K562 (cell line): ENCODE data around the gene CPT1B. TPM values are rescaled to one million over a fixed set of nuclear protein-coding genes. Genes with fewer than 3 reads are reported as not detected.

Source experiments
- ATAC-seq: fragments of 200-7000 bp; cut with Tn5 transposase; 3 replicates; pipeline ENCODE4 v1.9.1; 2020; ENCODE audit warnings: moderate library complexity
- BruUV-seq: library from RNA; stranded (reverse); fragments of 400-500 nt; replicated peaks from 2 replicates; lab custom pipeline; 2021; lab: Mats Ljungman, UMichigan
- CTCF ChIA-PET: fragments of 300-600 bp; formaldehyde crosslinking; extraction: SDS; loops from one replicate; lab custom pipeline; 2021; ENCODE audit warnings: low intra/inter-chr PET ratio; lab: Yijun Ruan, JAX
- POLR2A ChIA-PET: fragments of 300-600, 350-650 bp; sonication (Branson Sonifier 250); formaldehyde crosslinking; extraction: SDS; loops from one replicate; lab custom pipeline; 2021; ENCODE audit warnings: antibody characterized with exemption, inconsistent platforms; lab: Yijun Ruan, JAX
- DNase-seq, 4 experiments: peaks; one replicate each; pipeline versions ENCODE4 v3.0.0 to v3.0.0-alpha.2; 2011 to 2018; ENCODE audit warnings: low spot score in 3 of 4, mixed read lengths in 3 of 4; ENCODE audit errors: extremely low read depth in 1 of 4
- FAIRE-seq: peaks from 2 replicates; lab custom pipeline; 2011; peaks lifted over from hg19 to GRCh38; lab: Jason Lieb, UNC
- H2AFZ ChIP-seq: 2 replicates; pipeline ENCODE4 v1.6.0; 2011; ENCODE audit warnings: low read depth, low read length, control low read depth, inconsistent platforms
- H3K27ac ChIP-seq: fragments of 200-600 bp; 3 replicates; pipeline ENCODE4 v1.8.0; 2011; ENCODE audit warnings: low read depth, mild to moderate bottlenecking, control low read depth, inconsistent platforms, low read length, moderate library complexity, mixed read lengths; ENCODE audit errors: extremely low read depth
- H3K27me3 ChIP-seq, 2 experiments: fragments of 300-600 bp in 1 of 2; 2 replicates in 1 of 2; 3 replicates in 1 of 2; pipeline versions ENCODE4 v1.6.0 to v1.8.0; 2011; ENCODE audit warnings: inconsistent platforms in 2 of 2, low read length in 2 of 2, mild to moderate bottlenecking in 1 of 2, mixed read lengths in 1 of 2, moderate library complexity in 1 of 2; ENCODE audit not compliant: control insufficient read depth in 2 of 2, insufficient read depth in 2 of 2
- H3K36me3 ChIP-seq: fragments of 300-600 bp; 3 replicates; pipeline ENCODE4 v1.8.0; 2011; ENCODE audit warnings: mild to moderate bottlenecking, low read length, inconsistent platforms; ENCODE audit not compliant: control insufficient read depth, insufficient read depth
- H3K4me1 ChIP-seq, 2 experiments: fragments of 200-600 bp in 1 of 2; replicated peaks in 1 of 2; 2 replicates in 1 of 2; 3 replicates in 1 of 2; pipeline versions ENCODE4 v1.5.1 to v1.8.0; 2011; ENCODE audit warnings: inconsistent platforms in 2 of 2, low read length in 2 of 2, mild to moderate bottlenecking in 1 of 2, mixed read lengths in 1 of 2, moderate library complexity in 1 of 2; ENCODE audit not compliant: control insufficient read depth in 2 of 2, insufficient read depth in 2 of 2
- H3K4me2 ChIP-seq: 2 replicates; pipeline ENCODE4 v1.6.1; 2011; ENCODE audit warnings: low read length, control low read depth, inconsistent platforms, mixed read lengths; ENCODE audit not compliant: insufficient read depth
- H3K4me3 ChIP-seq: fragments of 200-600 bp; sonication (generic), shearing (Covaris generic); 2 replicates; pipeline ENCODE4 v1.5.1; 2016; ENCODE audit warnings: control low read depth, inconsistent platforms
- H3K79me2 ChIP-seq: fragments of 200-600 bp; 3 replicates; pipeline ENCODE4 v1.8.0; 2011; ENCODE audit warnings: low read length, inconsistent platforms; ENCODE audit not compliant: control insufficient read depth, insufficient read depth
- H3K9ac ChIP-seq, 2 experiments: 2 replicates each; pipeline versions ENCODE4 v1.6.0 to v1.6.1; 2011; ENCODE audit warnings: low read depth in 2 of 2, low read length in 2 of 2, control low read depth in 1 of 2, inconsistent platforms in 1 of 2, mild to moderate bottlenecking in 1 of 2, mixed read lengths in 1 of 2; ENCODE audit not compliant: insufficient read depth in 1 of 2
- H3K9me1 ChIP-seq: one replicate; pipeline ENCODE4 v1.6.0; 2011; ENCODE audit warnings: inconsistent platforms, mild to moderate bottlenecking, low read length, moderate library complexity; ENCODE audit not compliant: control insufficient read depth, insufficient read depth
- H3K9me3 ChIP-seq: replicated peaks from 2 replicates; pipeline ENCODE4 v1.5.1; 2011; ENCODE audit warnings: low read depth, low read length, inconsistent platforms; ENCODE audit not compliant: control insufficient read depth, insufficient read depth
- H4K20me1 ChIP-seq: replicated peaks from 2 replicates; pipeline ENCODE4 v1.6.1; 2011; ENCODE audit warnings: low read length, inconsistent platforms, mixed read lengths; ENCODE audit not compliant: control insufficient read depth, insufficient read depth
- ATF2 ChIP-seq: sonication (generic); formaldehyde crosslinking; IDR thresholded peaks from 2 replicates; pipeline ENCODE4 v1.8.1; 2022; ENCODE audit warnings: missing genetic modification reagents
- ETV1 ChIP-seq: fragments of 450-650 bp; conservative IDR thresholded peaks from 2 replicates; pipeline ENCODE4 v1.6.1; 2016; ENCODE audit warnings: missing genetic modification characterization, control low read depth, low read depth, missing compliant biosample characterization
- FOXK2 ChIP-seq, 2 experiments: fragments of 450-650 bp; IDR thresholded peaks in 1 of 2; conservative IDR thresholded peaks in 1 of 2; 2 replicates each; pipeline ENCODE4 v1.6.1; 2016; ENCODE audit warnings: low read depth in 2 of 2, mild to moderate bottlenecking in 1 of 2
- ILF3 ChIP-seq: fragments of 450-650 bp; IDR thresholded peaks from 2 replicates; pipeline ENCODE4 v1.6.1; 2018; ENCODE audit warnings: antibody characterized with exemption, mild to moderate bottlenecking, moderate library complexity, borderline replicate concordance
- MECOM ChIP-seq: fragments of 250-450 bp; sonication (Bioruptor Pico); IDR thresholded peaks from 2 replicates; pipeline ENCODE4 v1.8.0; 2022; ENCODE audit warnings: inconsistent platforms
- MTA1 ChIP-seq: fragments of 450-650 bp; IDR thresholded peaks from 2 replicates; pipeline ENCODE4 v1.6.1; 2017; ENCODE audit warnings: borderline replicate concordance
- NCOA6 ChIP-seq: fragments of 450-650 bp; IDR thresholded peaks from 2 replicates; pipeline ENCODE4 v1.6.1; 2017; ENCODE audit warnings: mild to moderate bottlenecking
- PRDM10 ChIP-seq: fragments of 450-650 bp; IDR thresholded peaks from 2 replicates; pipeline ENCODE4 v1.6.1; 2018; ENCODE audit not compliant: partially characterized antibody
- PRPF4 ChIP-seq: fragments of 200-400 bp; formaldehyde crosslinking; IDR thresholded peaks from one replicate; pipeline ENCODE4 v1.6.1; 2017; ENCODE audit warnings: low read length, low read depth, mild to moderate bottlenecking; ENCODE audit not compliant: insufficient read depth, poor library complexity, severe bottlenecking
- SMAD4 ChIP-seq: fragments of 250-450 bp; sonication (Bioruptor Pico); conservative IDR thresholded peaks from 2 replicates; pipeline ENCODE4 v1.8.0; 2021; ENCODE audit warnings: inconsistent platforms, mild to moderate bottlenecking, moderate library complexity
- SMARCA4 ChIP-seq: fragments of 450-650 bp; IDR thresholded peaks from 2 replicates; pipeline ENCODE4 v1.6.1; 2016
- SREBF2 ChIP-seq: sonication (generic); formaldehyde crosslinking; IDR thresholded peaks from 2 replicates; pipeline ENCODE4 v1.4.0; 2020; ENCODE audit warnings: mild to moderate bottlenecking, missing genetic modification reagents
- XRCC4 ChIP-seq: IDR thresholded peaks from one replicate; pipeline ENCODE4 v1.6.1; 2011; ENCODE audit not compliant: insufficient read depth, insufficient read length; ENCODE audit errors: extremely low read depth
- ZEB2 ChIP-seq: fragments of 450-650 bp; IDR thresholded peaks from 2 replicates; pipeline ENCODE4 v1.6.1; 2016
- ZFP1 ChIP-seq: fragments of 450-650 bp; formaldehyde crosslinking; IDR thresholded peaks from 2 replicates; pipeline ENCODE4 v1.4.0; 2020; ENCODE audit warnings: mild to moderate bottlenecking, mixed read lengths
- WGBS: fragments of 100-300 bp; shearing (Covaris generic); methylation state at CpG from one replicate; pipeline ENCODE4 v1.1.6; 2016; ENCODE audit warnings: low coverage, mixed read lengths; ENCODE audit not compliant: insufficient coverage; ENCODE audit errors: missing lambda C conversion rate; 5-methylcytosine and 5-hydroxymethylcytosine counted together
- in situ Hi-C: fragments of 300-500 bp; cut with MboI; formaldehyde crosslinking; loops from 4 replicates; pipeline ENCODE4 v1.15.0; 2018; ENCODE audit warnings: inconsistent platforms, mixed read lengths
- intact Hi-C: fragments of 100-400 bp; cut with micrococcal nuclease; formaldehyde crosslinking; loops from 2 replicates; pipeline ENCODE4 v1.14.2; 2022
- polyA plus RNA-seq, 8 experiments: library from polyadenylated mRNA; depleted of rRNA in 4 of 8; stranded (reverse) in 5 of 8; unstranded in 3 of 8; fragments of >200 nt; fragmentation: Nextera tagmentation in 2 of 8; fragmentation: Illumina TruSeq in 1 of 8; extraction: Ambion mirVana in 2 of 8; extraction: Trizol in 1 of 8; gene quantifications; 2 replicates each; pipeline versions ENCODE4 v1.2.1 to v1.2.3, GENCODE V29; 2011 to 2014; ENCODE audit warnings: inconsistent platforms in 1 of 8, missing spikeins in 1 of 8
- total RNA-seq, 7 experiments: library from RNA; depleted of rRNA in 6 of 7; stranded (reverse); fragments of >200 nt in 6 of 7; fragmentation: Illumina TruSeq in 2 of 7; extraction: Trizol in 2 of 7; gene quantifications; 2 replicates each; pipeline versions ENCODE4 v1.2.1 to v1.2.3, GENCODE V29; 2011 to 2021; ENCODE audit warnings: low replicate concordance in 1 of 7

The CPT1B gene
- total and polyA plus RNA-seq, 9 of the 15 experiments (the other 6 are each of a cell fraction or from before 2014, with no cell fraction given) = 0.35 to 6.1 (median 2.6) TPM

DNA sequence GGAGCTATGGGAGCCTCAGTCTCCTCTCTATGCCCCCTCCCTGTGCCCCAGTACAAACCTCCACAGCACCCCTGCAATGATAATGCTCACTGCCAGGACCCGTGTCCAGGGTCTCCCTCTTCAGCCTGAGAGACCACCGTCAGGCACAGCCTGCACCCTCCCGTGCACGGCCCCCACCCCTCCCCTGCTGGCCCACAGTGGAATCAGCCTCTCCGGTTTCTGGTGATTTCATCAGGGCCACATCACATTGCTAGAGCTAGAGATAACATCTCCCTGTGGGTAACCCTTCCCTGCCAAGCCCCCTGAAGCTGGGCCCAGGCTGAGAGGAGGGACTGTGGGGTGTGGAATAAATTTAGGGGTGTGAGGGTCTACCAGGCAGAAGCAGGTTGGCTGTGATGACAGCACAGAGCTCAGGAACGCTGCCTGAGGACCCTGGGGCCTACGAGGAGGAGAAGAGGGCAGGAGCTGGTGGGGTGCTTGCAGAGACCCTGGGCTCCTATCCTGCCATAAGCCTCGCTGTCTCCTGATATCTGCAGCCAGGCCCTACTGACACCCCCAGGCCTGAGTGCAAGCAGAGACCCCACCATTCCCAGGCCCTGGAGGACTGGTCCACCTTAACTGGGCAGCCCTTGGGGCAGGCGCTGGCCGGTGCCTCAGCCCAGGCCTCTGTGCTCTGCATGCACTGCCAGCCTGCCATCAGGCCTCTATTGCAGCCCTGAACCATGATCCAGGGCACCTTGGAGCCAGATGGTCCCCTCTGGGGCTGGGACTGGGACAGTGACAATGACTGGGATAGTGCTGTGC, 32.5 kb downstream of the CPT1B start, which contains the start of gene KLHDC7B (continued):
- TF ChIP-seq PRDM10 = peak; percentile 71
- TF ChIP-seq, all 486 proteins: peak for 37

GRCh38 chr22:50544746-50545253, 33.4 kb downstream of the CPT1B start:
- no peak for ATAC-seq
- in situ Hi-C loops = no loop called here
- H2AFZ ChIP-seq = no peak overlapping the region
- peaks cover 10 to 38% of the 10 kb centered on the region in 2 experiments; a peak in 4 of 5 replicates for H3K4me1 ChIP-seq
- H3K9ac ChIP-seq = no peak overlapping the region
- no peaks in the 10 kb centered on the region for H3K9me3 ChIP-seq
- ChIA-PET POLR2A (no interaction called here), CTCF (no interaction called here)
- no TSS peak for BruUV-seq
- no peak overlapping the region for H3K27ac ChIP-seq
- H3K4me3 ChIP-seq = no peak overlapping the region
- H3K27me3 ChIP-seq = no peaks in the 10 kb centered on the region
- H3K4me2 ChIP-seq = no peak overlapping the region
- no peak for DNase-seq
- H3K9me1 ChIP-seq = no peaks in the 10 kb centered on the region
- H3K79me2 ChIP-seq = no peaks in the 10 kb centered on the region
- H4K20me1 ChIP-seq = no peaks in the 10 kb centered on the region
- intact Hi-C loops = no loop called here
- 38% methylated on average over 4 of the region's 5 CpGs for WGBS
- H3K36me3 ChIP-seq = no peaks in the 10 kb centered on the region
- FAIRE-seq = no peak
- TF ChIP-seq FOXK2 (conservative IDR thresholded peaks at IDR 0.05 in 1 of 2, IDR thresholded peaks at IDR 0.05 in 1 of 2; ENCODE audit: low read depth in 2 of 2) = no peak
- no peak for TF ChIP-seq MTA1
- TF ChIP-seq ILF3 = no peak
- TF ChIP-seq SMARCA4 = no peak
- no peak for TF ChIP-seq SREBF2 (CRISPR knock-in tag)
- TF ChIP-seq SMAD4 (CRISPR knock-in tag) = peak; percentile 16; the same call in 1 of the 2 replicates
- TF ChIP-seq ZEB2 = no peak
- TF ChIP-seq MECOM = no peak
- TF ChIP-seq NCOA6 = no peak
- TF ChIP-seq ETV1 (tag) = peak; percentile 34; the same call in 1 of the 2 replicates
- no peak for TF ChIP-seq PRPF4
- TF ChIP-seq ZFP1 (CRISPR knock-in tag) = no peak
- TF ChIP-seq ATF2 = no peak
- no peak for TF ChIP-seq XRCC4
